GM19463 (cell line): ENCODE data around the gene IGF1R.

Experiments
- ATAC-seq: cut with Tn5 transposase; IDR thresholded peaks from one replicate; pipeline ENCODE4 v1.9.1; 2021; ENCODE audit warnings: mild to moderate bottlenecking, moderate library complexity; ENCODE audit not compliant: unreplicated experiment

IGF1R gene

DNA sequence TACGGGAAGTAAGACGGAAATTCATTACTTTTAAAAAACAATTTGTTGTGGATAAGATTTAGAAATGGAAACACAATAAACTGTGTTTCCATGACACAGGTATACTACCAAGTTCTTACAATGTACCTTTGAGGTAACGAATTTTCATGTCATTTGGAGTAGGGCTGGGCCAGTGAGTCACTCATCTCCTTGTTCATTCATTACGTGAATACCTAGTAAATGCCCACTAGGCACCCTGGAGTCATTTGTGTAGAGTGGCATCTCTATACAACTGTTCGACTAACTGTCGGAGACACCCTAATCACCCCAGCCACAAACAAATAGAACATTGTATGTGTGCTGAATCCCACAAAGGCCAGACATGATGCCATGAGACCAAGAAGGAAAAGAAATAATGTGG lies 94.8 kb downstream of the IGF1R start:
- ATAC-seq: no peak

DNA sequence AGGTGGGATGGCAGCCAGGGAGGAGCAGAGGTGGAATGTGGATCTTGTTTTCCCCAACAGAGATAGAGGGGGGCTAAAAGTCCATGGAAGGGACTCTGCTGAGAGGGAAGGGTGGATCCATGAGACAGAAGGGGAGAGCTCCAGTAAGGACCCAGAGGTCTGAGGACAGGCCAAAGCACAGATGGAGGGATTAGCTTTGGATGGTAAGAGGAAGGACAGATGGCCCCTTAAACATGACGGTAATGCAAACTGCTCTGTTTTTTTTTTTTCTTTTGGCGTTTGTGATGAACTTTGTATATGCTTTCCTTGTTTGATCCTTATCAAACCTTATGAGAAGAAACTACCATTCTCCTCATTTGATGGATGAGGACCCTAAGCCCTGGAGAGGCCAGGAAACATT lies 96.2 kb downstream of the IGF1R start:
- ATAC-seq: no peak

DNA sequence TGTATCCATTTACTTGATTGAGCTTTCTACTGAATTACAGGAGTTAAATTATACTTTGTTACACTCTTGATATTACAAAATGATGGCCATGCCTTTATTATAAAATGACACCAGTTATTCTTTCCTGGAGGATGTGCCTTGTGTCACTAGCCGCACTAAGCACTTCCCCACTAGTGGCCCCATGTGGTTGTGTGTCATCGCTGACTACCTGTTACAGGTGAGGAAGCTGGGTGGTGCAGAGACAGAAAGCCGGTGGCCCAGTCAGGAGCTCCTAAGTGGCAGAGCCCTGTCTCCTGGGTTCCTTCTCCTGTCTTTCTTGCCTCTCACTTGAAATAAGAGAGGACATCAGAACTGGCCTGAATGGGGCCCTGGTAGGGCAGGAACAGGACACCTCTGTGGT lies 96.8 kb downstream of the IGF1R start:
- ATAC-seq: no peak

DNA sequence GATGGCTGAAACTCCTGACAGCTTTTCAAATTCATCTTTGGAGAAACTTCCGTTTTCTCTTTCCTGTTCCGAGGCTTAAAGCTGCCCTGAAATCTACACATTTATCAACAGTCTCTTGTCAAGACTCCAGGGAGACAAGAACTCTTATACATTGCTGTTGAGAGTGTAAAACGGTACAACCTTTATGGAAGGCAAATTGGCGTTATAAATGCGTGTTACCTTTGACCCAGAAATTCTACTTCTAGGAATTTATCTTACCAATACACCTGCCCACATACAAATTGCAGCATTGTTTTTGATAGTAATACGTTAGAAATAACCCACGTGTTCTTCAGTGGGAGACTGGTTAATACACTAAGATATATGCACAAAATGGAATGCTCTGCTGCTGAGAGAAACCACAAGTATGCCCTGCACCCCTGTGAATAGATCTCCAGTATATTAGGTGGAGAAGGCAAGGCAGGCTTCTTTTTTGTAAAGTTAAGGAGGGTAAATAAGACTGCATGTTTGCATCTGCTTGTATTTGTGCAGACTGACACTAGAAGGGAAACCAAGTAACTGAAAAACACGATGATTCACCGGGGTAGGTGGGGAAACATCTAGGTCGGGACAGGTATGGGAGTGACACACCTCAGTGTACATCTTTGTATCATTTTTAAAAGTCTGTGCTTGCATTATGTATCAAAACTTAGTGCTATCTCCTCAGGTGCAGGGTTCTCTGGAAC lies 97.5 kb downstream of the IGF1R start:
- no peak for ATAC-seq

DNA sequence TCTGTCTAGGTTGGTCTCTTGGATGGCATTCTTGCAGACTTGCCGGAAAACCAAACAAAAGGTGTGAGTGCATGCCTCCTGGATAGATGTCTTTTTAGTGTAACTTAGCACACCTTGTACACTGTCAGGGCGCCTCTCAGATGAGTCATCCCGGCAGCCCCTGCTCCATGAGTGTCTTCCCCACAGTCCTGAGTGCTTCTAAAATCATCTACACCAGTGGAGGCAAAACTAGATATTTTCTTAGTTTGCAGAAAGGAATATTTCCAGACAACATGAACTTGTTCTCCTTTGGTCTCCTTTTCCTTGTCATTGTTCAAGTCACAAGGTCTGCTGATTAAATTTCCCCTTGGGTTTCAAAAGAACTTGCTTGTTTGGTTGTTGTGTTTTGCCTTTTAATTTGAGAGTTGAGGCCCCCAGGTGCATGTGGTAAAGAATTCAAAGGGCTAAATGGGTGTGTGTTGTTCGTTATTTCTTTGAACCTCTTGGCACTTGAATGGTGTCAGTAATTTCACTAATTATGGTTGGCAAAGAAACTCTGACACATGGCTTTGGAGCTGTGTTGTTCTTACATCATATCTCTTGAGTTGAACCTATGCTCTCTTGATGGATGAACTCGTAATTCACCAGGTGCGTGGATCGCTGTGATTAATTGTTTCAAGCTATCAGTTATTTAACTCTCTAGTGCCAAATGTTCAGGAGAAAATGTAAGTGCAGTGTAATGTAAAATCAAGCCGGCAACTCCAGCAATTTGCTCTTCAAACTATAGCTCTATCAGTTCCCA lies 98.2 kb downstream of the IGF1R start:
- ATAC-seq: no peak

DNA sequence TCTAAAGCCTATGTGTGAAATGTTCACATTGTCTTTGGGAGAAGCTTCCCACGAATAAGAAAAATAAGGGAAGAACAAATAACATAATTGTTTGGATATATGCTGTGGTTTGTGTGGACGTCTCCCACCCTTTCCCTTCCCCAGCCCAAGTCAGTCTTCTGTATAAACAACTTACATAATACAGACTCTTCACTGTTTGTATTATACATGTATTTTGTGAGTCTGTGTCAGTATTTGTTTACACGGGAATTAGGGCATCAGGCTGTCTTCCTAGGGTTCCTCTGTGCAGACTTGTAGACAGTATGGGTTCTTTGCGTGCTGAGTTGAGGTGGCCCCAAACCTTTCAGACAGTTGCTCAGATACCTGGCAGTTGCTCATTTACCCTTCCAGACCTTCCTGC lies 103.4 kb downstream of the IGF1R start:
- no peak for ATAC-seq

DNA sequence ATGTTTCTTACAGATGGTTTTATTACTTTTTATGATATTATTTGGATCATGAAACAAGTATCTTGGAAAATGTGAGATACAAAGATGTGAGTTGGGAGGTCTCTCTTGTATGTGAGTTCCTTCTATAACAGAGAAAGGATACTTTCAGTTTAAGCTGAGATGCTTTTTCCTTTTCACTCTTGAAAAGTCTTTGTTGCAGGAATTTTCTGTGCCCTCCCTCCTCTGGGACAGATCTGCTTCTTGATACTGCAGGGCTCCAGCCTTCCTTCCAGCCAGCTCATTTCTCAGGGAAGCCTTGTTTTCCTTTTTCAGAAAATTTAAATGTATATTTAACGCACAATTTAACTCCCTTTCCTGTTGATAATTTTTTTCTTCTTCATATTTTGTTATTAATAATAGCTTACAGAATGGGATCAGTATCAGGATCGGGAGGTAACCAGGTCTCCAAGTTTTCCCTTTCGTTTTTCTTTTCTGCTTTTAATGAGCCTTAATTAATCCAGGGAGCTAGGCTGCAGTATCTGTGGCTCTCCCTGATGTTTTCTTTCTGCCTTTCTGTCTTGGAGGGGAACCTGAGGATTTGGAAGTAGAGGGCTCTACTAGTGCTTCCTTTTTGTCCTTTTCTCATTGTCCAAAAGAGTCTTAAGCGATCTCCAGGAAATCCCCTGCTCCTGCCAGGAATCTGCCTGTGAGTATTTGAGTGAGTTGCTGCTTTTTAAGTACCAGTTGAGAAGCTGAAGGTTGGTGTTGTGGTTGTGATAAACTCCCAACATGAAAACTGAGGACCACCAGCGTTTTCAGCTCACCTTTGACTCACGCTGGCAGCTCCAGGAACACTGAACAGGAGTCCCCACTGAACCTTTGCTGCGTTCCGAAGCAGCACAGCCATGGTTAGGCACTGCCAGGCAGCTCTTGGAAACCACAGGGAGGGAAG lies 105.7 kb downstream of the IGF1R start:
- no peak for ATAC-seq

DNA sequence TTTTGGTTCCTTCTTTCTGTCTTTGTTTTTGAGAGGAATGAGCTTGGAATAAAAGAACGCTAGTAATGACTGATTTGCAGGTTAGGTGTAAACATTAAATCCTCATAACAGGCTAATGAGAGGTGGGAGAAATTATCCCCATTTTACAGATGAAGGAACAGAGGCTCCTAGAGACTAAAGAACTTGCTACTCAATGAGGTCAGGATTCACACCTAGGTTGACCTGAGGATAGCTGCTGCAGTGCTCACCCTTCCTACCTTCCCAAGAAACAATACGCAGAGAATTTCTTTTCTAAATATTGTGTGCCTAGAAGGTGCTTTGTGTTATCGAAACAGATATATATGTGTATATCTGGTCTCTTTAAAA lies 106.3 kb downstream of the IGF1R start:
- no peak for ATAC-seq

DNA sequence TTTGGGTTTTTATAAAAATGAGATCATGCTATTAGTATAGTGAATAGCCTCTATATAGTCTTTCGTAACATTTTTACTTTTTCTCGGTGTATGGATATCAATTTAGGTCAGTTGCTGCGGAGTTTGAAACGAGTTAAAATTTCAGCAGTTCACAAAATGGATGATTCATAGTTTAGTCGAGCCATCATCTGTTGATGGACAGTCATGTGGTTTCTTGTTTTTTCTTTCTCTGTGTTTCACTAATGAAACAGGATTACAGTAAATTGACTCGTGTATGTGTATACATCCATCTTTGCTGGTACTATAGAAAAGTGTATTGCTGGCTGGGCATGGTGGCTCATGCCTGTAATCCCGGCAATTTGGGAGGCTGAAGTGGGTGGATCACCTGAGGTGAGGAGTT lies 106.8 kb downstream of the IGF1R start:
- no peak for ATAC-seq

DNA sequence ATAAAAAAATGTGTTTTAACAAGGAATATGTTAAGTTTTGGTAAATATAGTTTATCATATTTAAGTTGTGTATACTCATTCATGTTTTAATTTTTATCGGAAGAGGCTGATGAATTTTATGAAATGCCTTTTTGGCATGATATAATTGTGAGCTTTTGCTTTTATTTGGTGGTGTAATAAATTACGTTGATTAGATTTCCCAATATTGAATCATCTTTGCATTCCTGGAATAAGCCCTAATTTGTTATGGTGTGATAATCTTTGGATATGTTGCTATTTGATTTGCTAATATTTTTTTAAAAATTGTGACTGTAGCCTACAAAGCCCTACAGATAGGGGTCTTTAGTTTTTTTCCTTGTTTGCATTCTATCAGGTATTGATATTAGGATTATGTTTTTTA lies 107.4 kb downstream of the IGF1R start:
- ATAC-seq: no peak

DNA sequence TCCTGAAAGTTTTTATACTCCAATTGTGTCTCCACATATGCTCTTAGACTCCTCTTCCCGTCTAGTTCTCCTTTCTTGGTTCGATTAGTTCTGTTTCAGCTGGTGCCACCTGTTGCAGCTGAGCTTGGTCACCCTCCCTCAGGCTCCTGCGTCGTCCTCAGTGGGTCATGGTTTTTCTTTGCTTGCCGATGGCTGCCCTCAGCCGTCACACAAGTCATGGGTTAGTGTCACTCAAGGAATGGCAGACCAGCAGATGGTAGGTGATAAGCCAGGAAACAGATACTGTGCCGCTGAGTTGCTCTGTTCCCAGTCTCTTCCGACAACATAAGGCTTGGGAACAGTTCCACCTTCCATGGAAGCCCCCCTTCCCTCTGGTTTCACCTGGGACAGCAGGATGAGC lies 109.9 kb downstream of the IGF1R start:
- no peak for ATAC-seq

DNA sequence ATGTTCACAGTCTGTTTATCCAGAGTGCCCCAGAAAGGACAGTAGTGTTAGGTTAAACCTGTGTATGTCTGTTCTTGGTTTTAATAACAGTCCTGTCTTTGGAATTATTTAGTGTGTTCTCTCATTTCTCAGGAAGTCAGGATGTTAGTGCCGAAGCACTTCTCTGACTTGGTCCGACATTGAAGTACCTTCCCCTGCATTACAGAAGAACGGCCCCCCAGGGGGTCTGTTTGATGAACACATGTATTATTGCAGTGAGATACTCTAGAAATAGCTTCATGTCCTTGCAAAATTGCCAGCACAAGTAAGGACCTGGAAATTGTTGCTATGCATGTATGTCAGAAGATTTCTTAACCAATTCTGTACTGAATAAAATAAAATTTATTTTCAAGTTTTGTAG lies 110.9 kb downstream of the IGF1R start:
- ATAC-seq: no peak

DNA sequence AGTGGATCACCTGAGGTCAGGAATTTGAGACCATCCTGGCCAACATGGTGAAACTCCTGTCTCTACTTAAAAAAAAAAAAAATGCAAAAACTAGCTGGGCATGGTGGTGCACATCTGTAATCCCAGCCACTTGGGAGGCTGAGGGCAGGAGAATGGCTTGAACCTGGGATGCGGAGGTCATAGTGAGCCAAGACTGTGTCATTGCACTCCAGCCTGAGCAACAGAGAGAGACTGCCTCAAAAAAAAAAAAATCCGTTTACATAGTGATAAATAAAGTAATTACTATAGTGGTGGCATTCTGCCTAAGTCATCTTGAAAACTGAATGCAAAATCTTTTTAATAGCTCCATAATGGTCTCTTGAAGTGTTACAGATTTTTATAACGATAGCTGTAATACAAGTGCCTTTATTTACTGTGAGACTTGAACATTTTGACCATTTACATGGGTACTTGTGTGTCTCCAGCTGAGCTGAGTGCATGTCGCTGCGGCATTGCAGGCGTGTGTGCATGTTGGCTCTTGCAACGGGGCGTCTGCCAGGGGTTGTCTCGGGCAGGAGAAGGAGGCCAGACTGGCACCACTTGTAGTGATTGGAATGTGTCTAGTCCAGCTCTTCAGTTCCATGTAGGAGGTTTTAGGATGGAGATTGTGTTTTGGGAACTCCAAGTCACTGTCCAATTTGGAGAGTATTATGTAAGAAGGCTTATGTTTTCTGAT lies 111.9 kb downstream of the IGF1R start:
- ATAC-seq: no peak

DNA sequence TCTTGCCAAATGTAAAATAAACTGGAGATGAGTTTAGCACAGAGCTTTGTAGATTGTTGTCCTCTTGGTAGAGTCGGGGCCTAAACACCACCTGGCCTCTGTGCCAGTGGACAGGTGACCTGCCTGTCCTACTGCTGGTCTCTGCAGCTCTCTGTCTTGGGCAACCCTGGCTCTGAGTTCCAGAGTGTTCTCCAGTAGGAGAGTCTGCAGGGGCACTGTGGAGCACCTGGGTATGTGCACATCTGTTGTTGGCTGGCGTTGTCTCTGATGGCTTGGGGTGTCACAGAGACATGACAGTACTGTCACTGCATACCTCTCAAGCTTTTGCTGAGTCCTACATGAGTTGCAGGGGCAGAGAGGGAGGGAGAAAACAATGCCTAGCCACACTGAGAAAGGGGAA lies 112.6 kb downstream of the IGF1R start:
- no peak for ATAC-seq

DNA sequence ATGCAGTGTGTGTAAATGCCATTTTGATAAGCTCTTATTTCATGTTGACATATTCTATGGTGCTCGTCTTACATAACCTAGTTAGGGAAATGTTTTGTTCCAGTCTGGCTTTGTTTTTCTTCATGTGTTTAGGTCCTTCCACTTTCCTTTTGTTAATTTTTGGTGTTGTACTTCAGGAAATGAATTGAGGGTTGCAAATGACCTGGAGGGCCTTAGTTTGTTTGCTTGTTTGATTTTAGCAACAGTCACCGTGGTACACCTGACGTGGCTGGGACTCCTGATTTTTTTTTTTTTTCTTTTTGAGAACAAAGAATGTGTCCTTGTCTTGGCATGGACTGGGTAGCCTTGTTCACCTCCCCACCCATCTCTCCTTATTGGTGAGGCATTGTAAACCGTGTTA lies 114.8 kb downstream of the IGF1R start:
- ATAC-seq: no peak

DNA sequence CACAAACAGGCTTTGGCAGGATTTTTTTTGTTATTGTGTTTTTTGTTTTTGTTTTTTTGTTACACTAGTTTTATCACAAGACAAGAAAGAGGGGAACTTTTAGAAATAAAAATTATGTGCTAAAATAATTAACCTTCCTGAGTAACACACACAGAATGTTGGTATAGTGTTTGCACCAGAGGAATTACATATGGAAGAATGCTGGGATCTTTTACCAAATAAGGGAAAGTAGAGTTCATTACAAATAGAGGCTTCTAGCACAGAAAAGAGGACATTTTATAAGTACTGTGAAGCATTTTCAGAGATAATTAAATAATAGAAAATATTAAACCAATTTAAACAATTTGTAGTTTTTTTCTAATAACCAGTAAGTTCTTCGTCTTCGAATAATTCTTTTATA lies 116.0 kb downstream of the IGF1R start:
- no peak for ATAC-seq

DNA sequence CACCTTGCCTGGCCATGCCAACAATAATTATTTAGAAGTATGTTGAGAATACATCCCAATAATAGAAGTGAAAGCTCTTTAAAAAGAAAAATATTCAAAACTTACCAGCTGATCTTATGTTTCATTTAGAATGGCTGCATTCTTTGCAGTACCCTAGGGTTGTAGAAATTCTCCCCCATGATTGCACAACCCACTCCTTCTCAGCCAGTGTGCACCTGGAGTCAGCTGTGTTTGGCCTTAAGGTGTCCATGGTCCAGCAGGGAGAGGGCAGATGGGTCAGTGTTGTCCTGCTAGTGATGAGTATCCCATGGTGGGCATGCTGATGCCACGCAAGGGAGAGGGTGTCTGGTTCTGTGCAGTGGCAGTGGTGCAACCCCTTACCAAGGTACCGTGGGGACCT lies 117.3 kb downstream of the IGF1R start:
- no peak for ATAC-seq

DNA sequence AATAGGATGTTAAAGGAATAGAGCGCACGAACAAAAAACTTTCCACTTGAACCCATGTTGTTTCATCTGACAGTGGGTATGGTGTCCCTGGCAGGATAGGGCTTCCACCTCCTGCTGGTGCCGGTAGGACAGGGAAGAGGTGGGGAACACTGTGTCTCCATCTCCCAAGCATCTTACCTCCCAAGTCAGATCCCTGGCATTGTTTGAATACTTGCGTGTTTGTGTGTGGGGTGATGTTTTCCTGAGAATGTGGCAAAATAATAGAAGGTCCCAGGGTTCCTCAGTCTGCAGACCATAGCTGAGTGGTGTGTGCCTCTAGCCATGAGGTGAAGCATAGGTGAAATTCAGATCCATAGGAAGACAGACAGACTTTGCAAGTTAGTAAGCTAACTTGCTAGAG lies 119.4 kb downstream of the IGF1R start:
- ATAC-seq: no peak

DNA sequence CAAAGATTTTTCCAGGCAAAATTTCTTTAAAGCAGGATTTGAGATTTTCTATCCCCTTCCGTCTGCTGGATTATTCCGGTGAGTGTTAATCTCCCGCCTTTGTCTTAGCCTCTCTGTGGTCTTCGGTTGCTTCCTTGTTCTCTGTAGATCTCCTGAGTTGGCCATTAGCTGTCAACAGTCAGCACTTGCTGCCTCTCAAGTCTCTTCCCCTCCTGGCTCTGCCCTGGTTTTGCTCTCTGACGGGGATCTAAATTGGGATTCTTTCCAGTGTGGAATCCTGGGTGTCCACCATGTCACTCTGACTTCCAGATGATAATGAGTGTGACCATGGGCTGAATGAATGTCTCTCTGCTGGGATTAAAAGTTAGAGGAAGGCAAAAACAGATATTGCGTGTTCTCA lies 121.5 kb downstream of the IGF1R start:
- ATAC-seq: no peak

DNA sequence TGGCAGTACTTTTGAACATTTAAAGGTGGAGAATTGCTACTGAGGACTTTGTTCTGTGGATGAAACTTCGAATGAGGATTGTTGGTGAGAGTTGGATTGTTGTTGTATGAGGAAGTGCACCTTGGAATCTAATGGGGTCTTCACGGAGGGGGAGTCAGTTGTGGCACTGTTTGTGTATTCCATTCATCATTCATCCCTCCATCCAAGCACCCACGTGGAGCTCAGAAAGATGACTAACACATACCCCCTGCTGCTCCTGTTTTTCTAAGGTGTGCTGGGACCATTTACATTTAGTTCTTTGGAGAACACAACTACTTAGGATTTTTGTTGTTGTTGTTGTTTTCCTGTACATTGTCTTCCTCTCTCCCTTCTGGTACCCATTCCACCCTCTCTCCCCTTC lies 122.6 kb downstream of the IGF1R start:
- ATAC-seq: no peak

DNA sequence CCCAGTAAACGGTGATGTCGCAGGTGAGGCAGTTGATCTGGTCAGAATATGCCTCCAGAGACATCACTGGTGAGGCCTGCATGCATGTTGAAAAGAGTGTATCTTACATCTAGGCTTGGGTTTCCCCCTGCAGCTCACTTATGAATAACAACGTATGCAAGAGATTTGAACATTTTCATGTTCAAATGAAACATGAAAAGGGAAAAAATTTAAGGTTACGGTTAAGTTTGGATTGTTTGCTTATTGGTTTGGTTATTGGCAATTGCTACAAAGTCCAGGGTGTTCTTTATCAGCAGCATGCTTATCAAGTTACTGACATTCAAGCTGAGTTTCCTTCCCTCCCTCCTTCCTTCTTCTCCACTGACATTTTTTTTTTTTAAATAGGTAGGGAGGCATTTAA lies 123.2 kb downstream of the IGF1R start:
- no peak for ATAC-seq
